Upper lobe of left lung (tissue), 6 donors: ENCODE measurements around the gene AGAP1. TPM values are rescaled to one million over a fixed set of nuclear protein-coding genes. Genes with fewer than 3 reads are reported as not detected.

Source experiments
- ATAC-seq, 2 donors: fragments of 200-7000 bp; cut with Tn5 transposase; one replicate each; pipeline ENCODE4 v1.9.1; 2022; ENCODE audit warnings: mild to moderate bottlenecking in 2 of 2, moderate library complexity in 2 of 2; ENCODE audit not compliant: low FRiP score in 2 of 2
- DNase-seq, 2 donors: peaks; one replicate each; pipeline ENCODE4 v3.0.0-alpha.2; 2019 to 2020
- H3K27ac ChIP-seq, 4 donors: fragments of 200-600 bp; sonication (generic); one replicate each; pipeline ENCODE4 v1.5.1; 2016 to 2019
- H3K27me3 ChIP-seq, 4 donors: fragments of 200-600 bp; sonication (generic); one replicate each; pipeline ENCODE4 v1.5.1; 2017 to 2019
- H3K36me3 ChIP-seq, 4 donors: fragments of 200-600 bp; sonication (generic); one replicate each; pipeline ENCODE4 v1.5.1; 2016 to 2019
- H3K4me1 ChIP-seq, 4 donors: fragments of 200-600 bp; sonication (generic); one replicate each; pipeline ENCODE4 v1.5.1; 2018 to 2019
- H3K4me3 ChIP-seq, 4 donors: fragments of 200-600 bp; sonication (generic); one replicate each; pipeline ENCODE4 v1.5.1; 2017 to 2019; ENCODE audit warnings: mild to moderate bottlenecking in 2 of 4, moderate library complexity in 1 of 4
- H3K9me3 ChIP-seq, 4 donors: fragments of 200-600 bp; sonication (generic); one replicate each; pipeline ENCODE4 v1.5.1; 2018 to 2019
- EP300 ChIP-seq, 4 donors: sonication (generic); formaldehyde crosslinking; IDR thresholded peaks; one replicate each; pipeline ENCODE4 v1.5.1; 2017; ENCODE audit warnings: antibody characterized with exemption in 4 of 4, control low read depth in 2 of 4
- POLR2A ChIP-seq, 4 donors: fragments of 450-650 bp; IDR thresholded peaks; one replicate each; pipeline ENCODE4 v1.5.1; 2016 to 2017; ENCODE audit warnings: antibody characterized with exemption in 4 of 4, mild to moderate bottlenecking in 2 of 4
- POLR2AphosphoS5 ChIP-seq, 2 donors: sonication (generic); formaldehyde crosslinking; IDR thresholded peaks; one replicate each; pipeline ENCODE4 v1.5.1; 2017; ENCODE audit warnings: antibody characterized with exemption in 2 of 2
- WGBS, 2 donors: methylation state at CpG; one replicate each; pipeline ENCODE4 v1.1.5; 2017 to 2018; 5-methylcytosine and 5-hydroxymethylcytosine counted together
- total RNA-seq, 6 donors: library from RNA; depleted of rRNA in 4 of 6; stranded (reverse); fragments of >200 nt in 4 of 6; gene quantifications; one replicate each; pipeline versions ENCODE4 v1.1.0 to v1.2.1, GENCODE V29; 2016 to 2021
- TF ChIP-seq, protein P1 (sequence below), 6 experiments: fragments of 450-650 bp in 4 of 6; fragments of 200-600 bp in 2 of 6; sonication (generic) in 2 of 6; IDR thresholded peaks; one replicate each; pipeline ENCODE4 v1.5.1; 2016 to 2019; ENCODE audit warnings: antibody characterized with exemption in 6 of 6
- donor health status: DM: no; HTN: no; CAD: no; lungs with moderate emphysema.
- donor health status: DM: no; HTN: yes; CAD: no; lungs with severe emphysema.

Gene AGAP1
- total RNA-seq, 6 donors from 2014 or later, result 25.5 to 45.1 (median 30.7) TPM

GRCh38 chr2:235966932-235967757, 473.3 kb downstream of the AGAP1 start:
- TF ChIP-seq POLR2A (IDR thresholded peaks at IDR 0.05) (no peak), POLR2AphosphoS5 (IDR thresholded peaks at IDR 0.05) (no peak), EP300 (IDR thresholded peaks at IDR 0.05) (no peak)
- no peak overlapping the region for H3K4me3 ChIP-seq
- 93 to 94% methylated on average over 25 to 26 of the region's 26 CpGs for WGBS, 2 donors
- H3K27ac ChIP-seq, result no peak overlapping the region
- peak in 1 of 2 donors; percentile 50 for DNase-seq
- no peaks in the 10 kb centered on the region for H3K4me1 ChIP-seq
- ATAC-seq, result no peak
- H3K27me3 ChIP-seq, result no peaks in the 10 kb centered on the region
- peaks cover 0 to 26% (median 13%) of the 10 kb centered on the region in 4 donors for H3K36me3 ChIP-seq
- H3K9me3 ChIP-seq, result no peaks in the 10 kb centered on the region

- no peak for DNase-seq
- WGBS, 2 donors, result 94 to 96% methylated on average over 8 of the region's 8 CpGs
- no peaks in the 10 kb centered on the region for H3K4me1 ChIP-seq
- TF ChIP-seq, protein P1, sequence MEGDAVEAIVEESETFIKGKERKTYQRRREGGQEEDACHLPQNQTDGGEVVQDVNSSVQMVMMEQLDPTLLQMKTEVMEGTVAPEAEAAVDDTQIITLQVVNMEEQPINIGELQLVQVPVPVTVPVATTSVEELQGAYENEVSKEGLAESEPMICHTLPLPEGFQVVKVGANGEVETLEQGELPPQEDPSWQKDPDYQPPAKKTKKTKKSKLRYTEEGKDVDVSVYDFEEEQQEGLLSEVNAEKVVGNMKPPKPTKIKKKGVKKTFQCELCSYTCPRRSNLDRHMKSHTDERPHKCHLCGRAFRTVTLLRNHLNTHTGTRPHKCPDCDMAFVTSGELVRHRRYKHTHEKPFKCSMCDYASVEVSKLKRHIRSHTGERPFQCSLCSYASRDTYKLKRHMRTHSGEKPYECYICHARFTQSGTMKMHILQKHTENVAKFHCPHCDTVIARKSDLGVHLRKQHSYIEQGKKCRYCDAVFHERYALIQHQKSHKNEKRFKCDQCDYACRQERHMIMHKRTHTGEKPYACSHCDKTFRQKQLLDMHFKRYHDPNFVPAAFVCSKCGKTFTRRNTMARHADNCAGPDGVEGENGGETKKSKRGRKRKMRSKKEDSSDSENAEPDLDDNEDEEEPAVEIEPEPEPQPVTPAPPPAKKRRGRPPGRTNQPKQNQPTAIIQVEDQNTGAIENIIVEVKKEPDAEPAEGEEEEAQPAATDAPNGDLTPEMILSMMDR (IDR thresholded peaks at IDR 0.05), result no peak
- TF ChIP-seq EP300 (IDR thresholded peaks at IDR 0.05) (no peak), POLR2AphosphoS5 (IDR thresholded peaks at IDR 0.05) (no peak), POLR2A (IDR thresholded peaks at IDR 0.05) (no peak)
- ATAC-seq, result no peak
- no peak overlapping the region for H3K4me3 ChIP-seq
- peaks cover 0 to 26% (median 13%) of the 10 kb centered on the region in 4 donors for H3K36me3 ChIP-seq
- no peaks in the 10 kb centered on the region for H3K27me3 ChIP-seq
- no peak overlapping the region for H3K27ac ChIP-seq
- H3K9me3 ChIP-seq, result no peaks in the 10 kb centered on the region
These were observed 474.3 kb downstream of the AGAP1 start for GRCh38 chr2:235968155-235968554.

GRCh38 chr2:235968616-235969324, 474.9 kb downstream of the AGAP1 start:
- no peak overlapping the region for H3K27ac ChIP-seq
- H3K27me3 ChIP-seq, result no peaks in the 10 kb centered on the region
- ATAC-seq (no peak), DNase-seq (no peak)
- TF ChIP-seq, protein P1 (IDR thresholded peaks at IDR 0.05), result no peak
- TF ChIP-seq POLR2AphosphoS5 (IDR thresholded peaks at IDR 0.05) (no peak), POLR2A (IDR thresholded peaks at IDR 0.05) (no peak), EP300 (IDR thresholded peaks at IDR 0.05) (no peak)
- peaks cover 0 to 26% (median 13%) of the 10 kb centered on the region in 4 donors for H3K36me3 ChIP-seq
- no peak overlapping the region for H3K4me3 ChIP-seq
- no peaks in the 10 kb centered on the region for H3K4me1 ChIP-seq
- H3K9me3 ChIP-seq, result no peaks in the 10 kb centered on the region
- WGBS, 2 donors, result 89 to 92% methylated on average over 16 to 18 of the region's 18 CpGs

- Histone ChIP-seq H3K27ac (no peak overlapping the region), H3K36me3 (peaks cover 0 to 26% (median 15%) of the 10 kb centered on the region in 4 donors), H3K9me3 (no peaks in the 10 kb centered on the region), H3K27me3 (no peaks in the 10 kb centered on the region), H3K4me3 (no peak overlapping the region), H3K4me1 (no peaks in the 10 kb centered on the region)
- ATAC-seq (no peak), DNase-seq (no peak)
- TF ChIP-seq EP300 (IDR thresholded peaks at IDR 0.05) (no peak), POLR2A (IDR thresholded peaks at IDR 0.05) (no peak), POLR2AphosphoS5 (IDR thresholded peaks at IDR 0.05) (no peak)
- TF ChIP-seq, protein P1 (IDR thresholded peaks at IDR 0.05), result no peak
- 89 to 93% methylated on average over 23 of the region's 23 CpGs for WGBS, 2 donors
These were observed 476.6 kb downstream of the AGAP1 start for GRCh38 chr2:235970204-235971040.
